ENCODE measurements around the gene RAB33A. TPM values are rescaled to one million over a fixed set of nuclear protein-coding genes. Genes with fewer than 3 reads are reported as not detected.
"Not testable (repeated sequence)": the region's sequence is repeated elsewhere in the genome, so short reads cannot be mapped to it uniquely, and the experiment has no call there.

The RAB33A gene
- total RNA-seq, 1 donor from 2014 or later, result 0.40 TPM

DNA sequence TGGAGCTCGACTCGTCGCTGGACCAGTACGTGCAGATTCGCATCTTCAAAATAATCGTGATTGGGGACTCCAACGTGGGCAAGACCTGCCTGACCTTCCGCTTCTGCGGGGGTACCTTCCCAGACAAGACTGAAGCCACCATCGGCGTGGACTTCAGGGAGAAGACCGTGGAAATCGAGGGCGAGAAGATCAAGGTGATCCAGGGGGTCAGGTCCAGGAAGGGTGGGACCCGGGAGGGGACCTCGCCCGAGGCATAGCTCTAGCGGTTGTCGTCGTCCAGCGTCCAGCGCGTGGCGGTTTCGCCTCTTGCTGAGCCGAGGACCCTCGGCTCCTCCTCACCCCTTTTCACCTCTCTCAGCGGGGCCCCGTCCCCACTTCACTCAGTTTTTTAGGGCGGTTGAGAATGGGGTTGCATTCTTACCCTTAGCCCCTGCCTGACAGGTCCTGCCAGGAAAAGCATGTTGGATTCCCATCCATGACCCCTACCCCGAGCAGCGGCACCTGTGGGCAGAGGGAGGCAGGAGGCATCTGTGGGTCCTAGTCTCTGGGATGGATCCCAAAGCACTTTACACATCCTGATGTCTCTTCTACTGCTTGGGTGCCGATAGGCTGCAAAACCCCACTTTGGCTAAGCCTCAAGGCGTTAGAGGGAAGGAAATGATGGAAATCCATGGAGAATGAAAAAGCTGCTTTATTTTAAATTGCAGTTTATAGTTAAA, 524 bp downstream of the RAB33A start:
- no peak for DNase-seq (ENCODE audit: low read depth in 2 of 2)

DNA sequence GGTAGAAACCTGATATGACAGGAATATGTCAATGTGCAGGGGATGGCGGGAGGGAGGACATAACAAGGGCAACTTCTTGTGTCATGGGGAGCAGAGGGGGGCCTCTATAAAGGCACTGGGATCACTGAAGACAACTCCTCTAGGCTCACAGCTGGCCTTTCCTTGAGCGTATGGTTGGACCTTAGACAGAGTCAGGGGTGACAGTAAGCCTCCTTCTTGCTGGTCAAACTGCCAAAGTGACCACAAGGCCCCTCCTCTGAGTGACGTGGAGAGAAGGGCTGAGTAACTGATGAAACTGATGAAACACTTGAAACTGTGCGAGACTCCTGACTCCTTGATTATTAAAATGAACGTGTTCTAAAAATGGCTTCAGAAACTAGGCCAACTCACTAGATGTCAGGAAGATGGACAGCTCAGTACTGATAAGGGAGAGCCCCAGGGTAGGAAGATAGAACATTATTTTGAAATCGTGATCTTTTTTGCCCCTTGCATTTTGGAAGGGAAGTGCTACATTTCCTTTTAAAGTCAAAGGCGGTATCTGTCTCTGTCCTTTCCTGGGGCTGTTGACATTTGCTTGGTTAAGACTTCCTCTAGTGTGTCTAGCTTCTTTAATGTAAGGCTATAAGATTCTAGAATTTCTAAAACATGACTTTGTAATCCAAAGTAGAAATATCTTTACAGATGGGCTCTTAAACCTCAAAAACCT, 1.6 kb downstream of the RAB33A start:
- DNase-seq (ENCODE audit: low read depth in 2 of 2), result peak in 1 of 2 donors; percentile 62

DNA sequence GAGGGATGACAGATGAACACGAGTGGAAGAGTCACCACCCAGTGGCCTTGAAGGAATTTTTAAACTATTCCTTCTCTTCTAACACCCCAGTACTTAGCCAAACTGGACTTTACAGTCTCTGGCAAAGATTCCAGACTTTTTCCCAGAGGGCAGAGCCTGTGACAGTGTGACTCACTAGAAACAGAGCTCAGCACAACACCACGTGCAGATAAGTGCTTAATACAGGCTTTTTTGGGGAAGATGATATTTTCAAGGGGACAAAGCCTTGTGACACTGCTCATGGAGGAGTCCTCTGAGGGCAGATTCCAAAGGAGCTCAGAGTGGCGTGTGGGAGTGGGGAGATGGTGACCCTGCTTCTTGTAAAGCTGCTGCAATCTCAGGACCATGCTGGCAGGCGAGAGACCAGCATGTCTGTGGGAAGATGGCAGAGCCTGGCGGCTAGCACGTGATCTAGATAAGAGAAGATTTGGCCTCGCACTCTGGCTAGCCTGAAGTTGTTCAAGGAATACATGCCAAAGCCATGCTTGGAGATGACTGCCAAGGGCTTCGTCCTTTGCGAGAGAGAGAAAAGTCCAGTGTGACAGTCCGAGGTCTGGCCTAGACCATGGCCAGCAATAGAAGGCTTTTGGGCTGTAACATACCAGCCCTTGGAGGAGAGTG, 2.4 kb downstream of the RAB33A start:
- peak; percentile 34 to 50 for DNase-seq (ENCODE audit: low read depth in 2 of 2)

DNA sequence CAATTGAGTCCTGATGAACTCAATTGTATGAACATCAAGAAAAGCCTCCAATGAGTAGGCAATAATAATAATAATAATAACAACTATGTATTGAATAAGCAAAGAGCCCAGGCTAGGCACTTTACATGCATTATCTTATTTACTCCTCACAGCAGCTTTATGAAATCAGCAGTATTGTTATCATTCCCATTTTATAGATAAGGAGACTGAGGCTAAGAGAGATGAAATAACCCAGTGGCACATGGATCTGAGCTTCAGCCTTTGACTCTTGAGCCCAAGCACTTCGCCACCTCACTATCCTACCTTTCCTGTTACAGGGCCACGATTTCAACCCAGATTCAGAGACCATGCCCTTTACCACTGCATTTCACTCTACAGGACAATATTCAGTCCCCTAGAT, 3.2 kb downstream of the RAB33A start:
- DNase-seq (ENCODE audit: low read depth in 2 of 2), result no peak

DNA sequence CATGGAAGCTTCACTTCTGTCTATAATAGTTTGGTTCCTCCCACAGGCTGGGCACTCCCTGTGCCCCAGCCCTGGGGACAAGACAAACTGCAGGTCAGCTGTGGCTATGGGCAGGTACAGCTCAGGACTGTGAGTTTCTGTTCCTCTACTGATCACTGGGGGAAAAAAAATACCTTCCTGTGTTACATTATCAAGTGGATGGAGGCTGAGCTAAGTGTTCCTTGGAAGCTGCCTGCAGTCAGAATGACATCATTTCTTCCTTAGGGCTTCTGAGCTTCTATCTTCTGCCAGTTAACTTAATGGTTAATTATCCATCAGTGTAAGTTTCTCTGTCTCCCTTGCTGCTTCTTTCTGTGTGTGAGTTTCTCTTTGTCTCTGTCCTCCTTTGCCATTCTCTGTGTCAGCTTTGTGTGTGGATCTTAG, 4.6 kb downstream of the RAB33A start:
- peak in 1 of 2 donors; percentile 28 for DNase-seq (ENCODE audit: low read depth in 2 of 2)

DNA sequence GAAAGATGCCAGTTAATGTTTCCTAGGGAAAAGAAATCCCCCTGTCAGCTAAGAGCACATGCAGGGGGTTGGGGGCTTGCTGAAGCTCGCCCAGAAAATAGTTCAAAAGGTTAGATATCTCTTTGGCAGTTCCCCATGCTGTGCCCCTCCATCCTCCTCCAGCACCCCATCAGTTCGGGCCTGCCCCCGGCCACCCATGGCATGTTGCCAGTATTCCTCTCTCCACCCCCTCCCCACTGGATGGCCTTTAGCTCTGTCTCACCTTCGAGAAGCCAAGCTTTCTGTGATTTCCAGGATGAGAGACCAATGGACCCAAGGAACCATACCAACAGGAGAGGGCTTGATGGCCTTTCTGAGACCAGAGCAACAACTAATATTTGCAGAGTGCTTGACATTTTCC, 5.2 kb downstream of the RAB33A start:
- no peak for DNase-seq (ENCODE audit: low read depth in 2 of 2)

DNA sequence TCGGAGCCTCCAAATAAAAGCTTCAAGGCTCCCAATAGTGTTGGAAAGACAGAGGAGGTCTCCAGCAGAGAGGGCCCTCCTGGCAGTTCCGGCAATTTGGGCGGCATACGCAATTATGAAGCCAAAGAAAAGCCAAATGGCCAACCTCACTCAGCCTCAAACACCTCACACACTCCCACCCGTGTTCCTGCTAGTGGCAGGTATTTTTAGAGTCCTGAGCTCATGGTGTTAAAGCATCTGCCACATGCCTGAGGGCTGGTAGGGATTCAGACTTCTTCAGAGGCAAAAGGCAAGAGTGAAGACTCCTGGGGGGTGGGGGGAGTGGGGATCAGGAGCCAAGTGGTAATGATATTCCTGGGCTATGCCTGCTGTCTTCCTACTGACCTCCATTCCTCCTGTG, 7.4 kb downstream of the RAB33A start:
- DNase-seq (ENCODE audit: low read depth in 2 of 2), result no peak

DNA sequence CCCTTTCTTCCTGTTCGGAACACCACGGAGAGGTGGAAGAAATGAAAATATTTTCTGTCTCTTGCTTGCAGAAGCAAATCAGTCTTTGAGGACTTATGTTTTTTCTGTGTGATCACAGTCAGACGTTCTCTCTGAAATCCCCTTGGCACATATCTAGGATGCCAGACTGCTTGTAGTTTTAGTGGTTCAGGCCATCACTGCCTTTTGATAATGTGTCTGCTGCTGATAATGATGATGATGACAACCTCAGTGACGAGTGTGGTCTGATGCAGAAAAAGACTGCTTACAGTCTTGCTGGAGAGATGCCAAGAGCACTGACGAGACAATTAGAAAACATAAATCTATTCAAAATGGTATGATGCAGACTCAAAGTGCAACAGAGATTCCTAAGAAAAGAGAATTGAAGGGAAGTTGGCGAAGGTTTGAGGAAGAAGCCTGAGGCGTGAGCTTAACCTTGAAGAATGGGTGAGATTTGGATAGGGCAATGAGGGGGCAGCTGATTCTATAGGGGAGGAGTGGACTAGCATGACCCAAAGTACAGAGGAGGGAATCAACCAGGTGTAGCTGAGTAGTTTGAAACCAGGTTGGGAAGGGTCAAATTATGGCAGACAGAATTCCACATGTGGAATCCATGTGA, 7.9 kb downstream of the RAB33A start:
- peak in 1 of 2 donors; percentile 46 for DNase-seq (ENCODE audit: low read depth in 2 of 2)

DNA sequence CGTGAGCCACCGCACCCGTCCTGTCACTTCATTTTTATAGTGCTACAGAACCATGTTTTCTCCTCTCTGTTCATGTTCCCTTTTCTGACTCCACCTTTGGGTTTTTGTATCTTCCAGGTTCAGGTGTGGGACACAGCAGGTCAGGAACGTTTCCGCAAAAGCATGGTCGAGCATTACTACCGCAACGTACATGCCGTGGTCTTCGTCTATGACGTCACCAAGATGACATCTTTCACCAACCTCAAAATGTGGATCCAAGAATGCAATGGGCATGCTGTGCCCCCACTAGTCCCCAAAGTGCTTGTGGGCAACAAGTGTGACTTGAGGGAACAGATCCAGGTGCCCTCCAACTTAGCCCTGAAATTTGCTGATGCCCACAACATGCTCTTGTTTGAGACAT, 12.4 kb downstream of the RAB33A start:
- no peak for DNase-seq (ENCODE audit: low read depth in 2 of 2)

DNA sequence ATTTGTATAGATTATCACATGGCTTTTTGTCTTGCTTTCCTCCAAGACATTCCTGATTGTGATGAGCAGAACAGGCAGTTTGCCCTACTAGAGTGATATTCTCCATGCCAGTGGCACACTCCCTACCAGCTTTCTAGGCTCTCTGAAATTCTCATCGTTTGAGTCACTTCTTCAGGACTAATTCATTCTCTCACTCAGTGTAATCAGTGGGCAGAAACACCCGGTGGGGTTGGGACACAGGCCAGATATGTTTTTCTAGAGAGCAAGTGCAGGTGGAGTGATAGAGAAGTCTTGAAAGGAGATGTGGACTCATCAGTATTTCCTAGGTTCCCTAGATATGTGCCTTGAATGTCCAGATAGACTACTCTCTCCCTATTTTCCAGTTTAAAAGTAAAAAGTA, 13.1 kb downstream of the RAB33A start:
- DNase-seq (ENCODE audit: low read depth in 2 of 2), result no peak

DNA sequence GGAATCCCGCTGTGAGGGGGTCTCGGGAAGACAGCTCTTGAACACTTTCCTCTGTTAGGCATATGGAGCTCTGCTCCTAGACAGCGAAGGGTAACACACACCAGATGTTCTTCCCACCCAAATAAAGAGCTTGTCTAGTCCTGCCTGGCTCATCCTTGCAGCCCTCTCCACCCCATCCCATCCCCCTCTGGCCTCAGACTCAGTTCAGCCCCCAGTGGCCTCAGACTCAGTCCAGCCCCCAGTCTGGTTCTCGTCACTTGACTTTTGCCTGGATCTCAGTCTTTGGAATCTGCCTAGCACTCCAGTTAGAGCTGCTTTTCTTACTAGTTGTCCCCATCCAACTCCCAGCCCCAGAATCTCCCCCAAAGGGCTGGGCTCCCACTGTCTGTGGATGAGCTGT, 14.9 kb downstream of the RAB33A start:
- DNase-seq (ENCODE audit: low read depth in 2 of 2), result no peak

DNA sequence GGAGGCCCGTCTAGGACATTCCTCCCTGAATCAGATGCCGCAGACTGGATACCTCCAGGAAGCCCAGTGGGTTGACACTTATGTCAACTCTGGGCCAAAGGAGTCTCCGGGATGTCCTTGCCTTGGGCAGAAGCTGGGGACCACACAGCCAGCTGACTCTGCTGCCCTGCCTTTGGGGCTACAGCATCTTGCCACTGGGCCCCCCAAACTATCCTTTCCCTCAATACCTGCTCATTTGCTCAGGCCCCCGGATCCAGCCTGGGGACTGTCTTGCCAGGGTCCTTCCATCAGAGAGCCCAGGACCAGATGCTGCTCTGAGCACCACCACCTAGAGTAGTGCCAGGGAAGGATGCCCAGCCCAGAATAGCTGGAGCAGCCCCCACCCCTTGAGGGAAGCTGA, 19.0 kb downstream of the RAB33A start:
- no peak for DNase-seq (ENCODE audit: low read depth in 2 of 2)

DNA sequence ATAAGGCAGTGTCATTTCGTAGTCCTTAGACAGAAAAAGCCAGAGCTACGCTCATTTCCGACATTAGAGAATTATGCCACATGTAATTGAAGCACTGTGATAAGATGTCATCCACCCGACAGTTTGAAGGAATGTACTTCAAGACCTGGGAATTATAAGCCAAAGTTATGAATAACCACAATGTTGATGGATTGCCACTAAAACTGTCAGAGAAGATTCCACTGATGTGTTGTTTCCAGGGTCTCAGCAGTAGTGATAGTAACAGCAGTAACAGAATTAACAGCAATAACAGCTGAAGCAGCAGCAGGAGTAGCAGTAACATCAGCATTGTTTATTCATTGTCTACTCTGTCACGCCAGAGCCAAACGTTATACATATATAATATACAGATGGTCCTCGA, 24.7 kb downstream of the RAB33A start:
- DNase-seq (ENCODE audit: low read depth in 2 of 2), result no peak

DNA sequence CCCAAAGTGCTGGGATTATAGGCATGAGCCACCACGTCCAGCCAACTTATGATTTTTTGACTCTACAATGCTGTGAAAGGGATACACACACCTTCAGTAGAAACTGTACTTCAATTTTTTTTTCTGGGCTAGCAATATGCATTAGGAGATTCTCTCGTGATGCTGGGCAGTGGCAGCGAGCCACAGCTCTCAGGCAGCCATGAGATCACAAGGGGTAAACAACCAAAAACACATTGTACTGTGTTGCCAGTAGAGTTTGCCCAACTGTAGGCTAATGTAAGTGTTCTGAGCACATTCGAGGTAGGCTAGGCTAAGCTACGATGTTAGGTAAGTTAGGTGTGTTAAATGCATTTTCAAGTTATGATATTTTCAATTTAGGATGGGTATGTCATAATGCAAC, 25.7 kb downstream of the RAB33A start:
- no peak for DNase-seq (ENCODE audit: low read depth in 2 of 2)

DNA sequence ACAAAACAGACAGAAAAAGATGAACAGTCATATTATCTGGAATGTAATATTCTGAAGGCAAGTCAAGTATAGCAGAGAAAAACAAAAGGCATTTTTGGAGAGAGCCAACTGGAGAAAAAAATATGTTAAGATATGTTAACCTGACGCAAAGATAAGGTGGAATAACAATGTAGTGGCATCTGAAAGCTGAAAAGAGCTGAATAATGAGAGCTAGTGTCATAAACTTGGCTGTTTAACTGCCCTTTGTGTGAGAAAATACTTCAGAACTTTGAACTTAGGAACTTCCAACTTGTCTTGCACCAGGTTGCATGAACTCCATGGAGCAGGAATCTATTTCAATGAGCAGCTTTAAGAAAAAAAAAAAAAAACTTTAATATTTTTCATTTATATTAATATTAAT, 32.9 kb downstream of the RAB33A start:
- no peak for DNase-seq (ENCODE audit: low read depth in 2 of 2)

DNA sequence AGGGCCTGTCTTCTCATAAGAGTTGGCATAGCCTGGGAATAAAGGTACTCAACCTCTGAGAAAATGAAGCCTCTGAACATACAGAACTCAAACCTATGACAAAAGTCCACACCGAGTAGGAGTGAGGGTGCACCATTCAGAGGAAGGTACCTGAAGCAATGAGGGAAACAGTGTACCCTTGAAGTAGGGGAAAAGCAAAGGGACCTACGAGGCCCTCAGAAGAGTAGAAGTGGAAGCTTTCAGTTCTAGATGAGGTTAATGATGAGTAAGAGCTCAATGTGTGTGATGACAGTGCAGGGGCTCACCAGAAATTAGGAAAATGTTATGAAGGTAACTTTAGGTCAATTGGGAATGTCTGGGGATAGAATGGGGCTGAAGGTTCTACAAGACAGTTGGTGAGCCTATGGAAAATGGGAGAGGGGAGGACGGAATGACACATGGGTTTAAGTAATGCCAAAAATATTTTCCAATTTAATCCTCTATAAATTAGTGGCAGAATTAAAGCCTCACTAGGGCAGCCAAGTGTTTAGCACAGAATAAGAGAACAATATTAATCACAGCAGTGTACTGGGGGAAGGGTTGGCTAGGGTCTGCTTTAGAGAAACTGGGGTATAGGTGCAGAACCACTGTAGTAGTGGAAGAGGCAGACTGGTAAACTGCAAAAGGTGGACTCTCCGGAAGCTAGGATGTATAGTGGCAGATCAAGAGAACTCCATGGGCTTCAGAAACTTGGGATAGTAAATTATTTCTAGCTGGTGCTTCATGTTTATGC, 39.8 kb downstream of the RAB33A start:
- DNase-seq (ENCODE audit: low read depth in 2 of 2), result no peak

DNA sequence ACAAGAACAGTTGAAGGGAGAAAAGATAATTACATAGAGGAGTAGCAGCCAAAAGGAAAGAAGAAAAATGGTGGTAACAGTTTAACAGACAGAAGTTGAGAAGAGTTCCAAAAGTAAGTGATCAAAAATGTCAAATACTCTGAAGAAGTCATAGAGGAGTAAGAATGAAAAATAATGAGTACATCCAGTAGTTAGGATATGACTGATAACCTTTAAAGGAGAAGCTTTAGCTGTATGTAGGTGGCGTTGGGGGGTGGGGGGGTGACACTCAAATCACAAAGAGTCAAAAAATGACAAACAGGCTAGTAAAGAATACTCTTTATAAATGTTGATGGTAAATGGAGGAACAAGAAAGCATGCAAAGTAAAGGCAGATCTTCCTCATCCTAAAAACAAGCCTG, 40.6 kb downstream of the RAB33A start:
- DNase-seq (ENCODE audit: low read depth in 2 of 2), result no peak

DNA sequence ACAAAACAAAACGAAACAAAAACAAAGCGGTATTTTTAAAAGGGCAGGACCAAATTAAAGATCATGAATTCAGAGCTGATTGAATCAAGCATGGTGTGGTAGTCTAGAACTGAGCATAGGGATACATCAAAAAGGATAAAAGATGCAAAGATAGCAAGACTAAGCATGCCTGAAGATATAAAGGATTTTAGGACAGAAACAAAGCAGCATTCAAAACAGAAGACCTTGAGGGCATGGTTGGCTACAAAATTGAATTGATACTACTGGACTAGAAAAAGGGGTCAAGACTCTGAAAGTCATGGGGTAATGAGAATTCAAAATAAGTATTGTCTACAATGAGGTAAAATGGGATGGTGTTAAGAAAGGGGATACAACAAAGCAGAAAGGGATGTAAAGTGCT, 41.6 kb downstream of the RAB33A start:
- no peak for DNase-seq (ENCODE audit: low read depth in 2 of 2)

DNA sequence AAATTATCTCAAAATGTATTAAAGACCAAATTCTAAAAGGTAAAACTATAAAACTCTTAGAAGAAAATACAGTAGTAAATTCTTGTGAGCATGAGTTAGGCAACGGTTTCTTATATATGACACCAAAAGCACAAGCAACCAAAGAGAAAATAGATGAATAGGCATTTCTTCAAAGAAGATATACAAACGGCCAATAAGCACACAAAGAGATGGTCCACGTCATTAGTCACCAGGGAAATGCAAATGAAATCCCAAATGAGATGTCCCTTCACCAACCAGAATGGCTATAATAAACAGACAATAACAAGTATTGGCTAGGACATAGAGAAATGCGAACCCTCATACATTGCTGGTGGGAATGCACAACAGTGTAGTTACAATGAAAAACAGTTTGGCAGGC, 44.6 kb downstream of the RAB33A start:
- DNase-seq (ENCODE audit: low read depth in 2 of 2), result peak; percentile 4 to 42

DNA sequence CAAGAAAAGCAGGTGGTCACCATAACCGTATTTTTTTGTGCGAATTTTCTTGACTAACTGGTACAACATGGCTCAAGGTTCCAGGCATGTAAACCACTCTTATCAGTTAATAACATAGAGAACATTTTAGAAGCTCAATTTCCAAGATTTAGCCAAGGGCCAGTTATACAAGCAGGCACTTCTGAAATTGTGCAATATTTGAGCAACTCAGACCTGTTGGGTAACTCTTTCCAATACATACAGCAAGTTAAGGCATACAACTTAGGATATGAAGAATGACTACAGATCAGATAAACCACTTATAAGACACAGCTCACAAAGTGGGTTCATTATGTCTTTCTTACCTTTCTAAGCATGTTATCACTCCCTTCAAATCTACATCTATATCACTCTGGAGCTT, 53.0 kb downstream of the RAB33A start:
- no peak for DNase-seq (ENCODE audit: low read depth in 2 of 2)

DNA sequence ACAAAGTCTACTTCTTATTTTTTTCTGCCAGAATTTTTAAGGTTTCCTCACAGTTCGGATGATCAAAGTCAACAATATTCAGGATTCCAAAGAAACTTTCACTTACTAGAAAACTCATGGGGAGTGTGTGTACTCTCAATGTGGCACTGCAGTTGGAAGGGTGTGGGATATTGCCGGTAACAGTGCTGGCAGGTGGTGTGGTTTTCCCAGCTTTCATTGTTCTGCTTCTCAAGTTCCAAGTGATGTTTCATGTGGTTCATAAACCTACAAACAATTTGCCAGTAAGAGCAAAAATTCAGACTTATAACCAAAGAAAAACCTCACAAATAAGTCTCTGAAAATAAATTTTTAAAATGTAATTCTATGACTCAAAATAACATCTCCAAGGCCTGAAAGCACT, 57.1 kb downstream of the RAB33A start:
- DNase-seq (ENCODE audit: low read depth in 2 of 2), result no peak

DNA sequence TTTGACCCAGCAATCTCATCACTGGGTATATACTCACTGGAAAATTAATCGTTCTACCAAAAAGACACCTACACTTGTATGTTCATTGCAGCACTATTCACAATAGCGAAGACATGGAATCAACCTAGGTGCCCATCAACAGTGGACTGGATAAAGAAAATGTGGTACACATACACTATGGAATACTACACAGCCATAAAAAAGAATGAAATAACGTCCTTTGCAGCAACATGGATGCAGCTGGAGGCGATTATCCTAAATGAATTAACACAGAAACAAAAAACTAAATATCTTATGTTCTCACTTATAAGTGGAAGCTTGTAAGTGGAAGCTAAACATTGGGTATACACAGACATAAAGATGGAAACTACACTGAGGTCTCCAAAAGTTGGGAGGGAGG, 59.4 kb downstream of the RAB33A start:
- DNase-seq (ENCODE audit: low read depth in 2 of 2), result not testable (repeated sequence)

Data from lung microvascular endothelial cell (primary cell).